HG03432 (cell line): Measurements from ENCODE around the gene DLL4.
A peak's percentile ranks its signal among the peaks of the same experiment; 100 is the strongest.
"Not testable (repeated sequence)": the region's sequence is repeated elsewhere in the genome, so short reads cannot be mapped to it uniquely, and the experiment has no call there.

Experiments
- ATAC-seq: cut with Tn5 transposase; IDR thresholded peaks from one replicate; pipeline ENCODE4 v1.9.1; 2021; ENCODE audit warnings: mild to moderate bottlenecking, moderate library complexity; ENCODE audit not compliant: unreplicated experiment

DLL4 gene

DNA sequence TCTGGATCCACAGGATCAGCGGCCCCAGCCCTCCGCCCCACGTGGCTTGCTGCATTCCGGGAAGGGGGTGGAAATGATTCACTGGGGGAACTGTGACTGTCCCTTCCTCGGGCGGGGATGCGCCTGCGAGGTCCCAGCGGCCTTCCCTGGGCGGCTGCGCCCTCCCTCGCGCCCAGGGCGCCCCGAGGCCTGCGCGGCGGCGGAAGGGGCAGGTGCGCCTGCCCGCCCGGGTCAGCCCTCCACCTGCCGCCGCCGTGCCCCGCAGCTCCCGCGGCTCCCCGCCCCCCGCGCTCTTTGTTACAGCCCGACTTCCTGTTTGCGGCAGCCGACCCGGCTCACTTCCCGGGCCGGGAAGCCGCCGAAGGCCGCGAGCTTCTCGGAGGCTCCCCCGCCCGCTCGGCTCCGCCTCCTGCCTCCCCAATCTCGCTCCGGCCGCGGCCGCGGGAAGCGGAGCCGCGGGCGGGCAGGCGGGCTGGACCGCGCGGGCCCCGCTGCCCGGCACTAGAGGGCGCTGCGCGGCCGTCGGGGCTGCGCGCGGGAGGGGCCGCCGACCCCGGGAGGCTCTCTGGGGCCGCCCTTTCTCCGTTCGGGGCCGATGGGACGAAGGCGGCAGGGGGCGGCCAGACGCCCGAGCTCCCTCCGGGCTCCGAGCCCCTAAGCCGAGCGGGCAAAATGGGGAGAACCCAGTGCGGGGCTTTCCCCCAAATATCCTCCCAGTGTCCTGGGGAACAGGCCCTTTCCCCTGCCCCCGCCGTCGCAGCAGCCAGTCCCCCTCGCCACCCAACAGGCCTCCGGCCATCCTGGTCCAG is 12.6 kb downstream of the DLL4 start:
- peak; percentile 64 for ATAC-seq

DNA sequence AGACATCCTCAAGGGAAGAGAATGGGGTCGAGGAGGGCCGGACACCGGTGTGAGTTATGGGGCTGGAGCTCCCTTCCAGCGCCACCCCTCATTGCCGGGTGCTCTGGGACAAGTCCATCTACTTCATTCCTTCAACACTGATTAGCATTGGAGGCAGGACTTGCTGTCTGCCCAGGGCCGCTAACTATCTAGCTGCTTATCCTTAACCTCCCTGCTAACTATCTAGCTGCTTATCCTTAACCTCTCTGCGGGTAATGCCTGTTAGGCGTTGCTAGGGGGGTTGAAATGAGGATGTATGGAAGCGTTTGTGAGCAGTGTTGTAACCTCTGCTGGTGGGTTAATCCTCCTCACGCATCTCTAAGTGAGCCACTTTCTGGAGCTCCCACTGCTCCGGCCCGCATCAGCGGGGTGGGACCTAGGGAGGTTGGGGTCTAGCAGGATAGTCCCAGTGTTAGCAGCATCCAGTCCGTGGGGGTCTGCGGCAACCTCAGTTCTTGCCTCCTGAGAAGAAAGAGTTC is 13.3 kb downstream of the DLL4 start:
- peak; percentile 12 for ATAC-seq

DNA sequence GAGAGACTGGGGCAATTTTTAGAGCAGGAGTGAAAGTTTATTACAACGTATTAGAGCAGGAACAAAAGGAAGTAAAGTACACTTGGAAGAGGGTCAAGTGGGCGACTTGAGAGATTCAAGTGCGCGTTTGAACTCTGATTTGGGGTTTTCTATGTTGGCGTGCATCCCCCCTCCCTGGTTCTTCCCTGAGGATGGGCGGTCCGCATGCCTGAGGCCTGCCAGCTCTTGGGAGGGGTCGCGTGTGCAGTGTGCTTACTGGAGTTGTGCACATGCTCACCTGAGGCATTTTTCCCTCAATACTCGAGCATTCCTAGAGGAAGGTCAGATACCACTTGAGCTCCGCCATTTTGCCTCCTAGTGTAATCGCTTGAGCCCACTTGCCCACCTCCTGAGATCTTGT is 13.7 kb downstream of the DLL4 start:
- no peak for ATAC-seq

DNA sequence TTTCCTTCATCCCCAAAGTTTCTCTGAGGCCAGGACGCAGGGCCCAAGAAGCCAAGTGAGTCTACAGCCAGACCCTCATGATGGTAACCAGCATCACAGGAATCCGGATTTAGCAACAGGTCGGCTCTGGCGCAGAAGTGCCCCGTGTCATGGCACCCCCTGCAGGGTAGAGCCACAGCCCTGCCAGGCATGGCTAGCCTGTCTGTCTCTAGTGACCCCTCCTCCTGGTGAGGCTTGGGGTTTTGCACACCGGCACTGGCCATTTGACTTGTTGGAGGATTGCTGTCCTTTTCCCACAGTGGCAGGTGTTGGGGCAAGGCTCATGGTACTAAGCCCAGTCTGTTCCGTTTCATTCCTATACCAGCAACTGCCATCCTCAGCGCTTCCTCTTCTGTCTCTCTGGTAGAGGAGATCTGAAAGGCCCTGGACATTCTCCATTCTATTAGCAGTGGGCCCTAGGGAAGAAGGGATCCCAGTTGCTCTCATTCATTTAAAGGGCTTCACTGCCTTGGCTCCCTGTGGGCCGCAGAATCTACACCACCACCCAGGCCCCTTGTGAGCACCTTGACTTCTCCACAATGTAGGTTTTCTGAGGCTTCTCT is 14.7 kb downstream of the DLL4 start:
- no peak for ATAC-seq

DNA sequence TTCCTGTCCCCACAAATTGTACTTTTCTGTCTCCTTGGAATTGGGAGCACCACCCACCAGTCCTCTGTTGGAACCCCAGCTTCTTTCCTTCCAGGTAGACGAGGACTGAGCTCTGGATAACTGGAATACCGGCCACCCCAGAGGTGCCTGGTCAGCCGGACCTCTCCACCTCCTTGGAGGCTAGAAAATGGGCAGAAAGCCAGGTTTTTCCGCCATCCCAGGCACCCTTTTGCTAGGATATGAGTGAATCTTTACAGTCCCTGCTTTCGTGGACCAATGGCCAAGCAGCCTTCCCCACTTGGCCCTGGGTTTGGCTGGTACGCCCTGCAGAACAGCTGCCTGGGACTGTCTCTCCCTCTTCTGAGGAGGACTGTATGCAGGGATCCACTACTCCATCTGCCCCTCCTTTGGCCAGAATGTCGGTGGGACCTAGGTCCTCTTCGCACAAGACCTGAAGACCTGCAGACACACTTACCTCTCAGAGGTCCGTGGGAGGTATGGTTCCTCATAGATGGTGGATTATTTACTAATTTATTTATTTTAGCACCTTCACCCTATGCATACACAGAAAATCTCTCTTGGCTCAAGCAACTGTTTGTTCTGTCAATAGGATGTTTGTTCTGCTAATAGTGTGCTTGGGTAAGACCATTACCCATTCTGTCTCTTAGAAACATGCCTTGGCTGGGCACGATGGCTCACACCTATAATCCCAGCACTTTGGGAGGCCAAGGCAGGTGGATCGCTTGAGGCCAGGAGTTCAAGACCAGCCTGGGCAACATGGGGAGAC is 15.6 kb downstream of the DLL4 start:
- ATAC-seq: no peak

DNA sequence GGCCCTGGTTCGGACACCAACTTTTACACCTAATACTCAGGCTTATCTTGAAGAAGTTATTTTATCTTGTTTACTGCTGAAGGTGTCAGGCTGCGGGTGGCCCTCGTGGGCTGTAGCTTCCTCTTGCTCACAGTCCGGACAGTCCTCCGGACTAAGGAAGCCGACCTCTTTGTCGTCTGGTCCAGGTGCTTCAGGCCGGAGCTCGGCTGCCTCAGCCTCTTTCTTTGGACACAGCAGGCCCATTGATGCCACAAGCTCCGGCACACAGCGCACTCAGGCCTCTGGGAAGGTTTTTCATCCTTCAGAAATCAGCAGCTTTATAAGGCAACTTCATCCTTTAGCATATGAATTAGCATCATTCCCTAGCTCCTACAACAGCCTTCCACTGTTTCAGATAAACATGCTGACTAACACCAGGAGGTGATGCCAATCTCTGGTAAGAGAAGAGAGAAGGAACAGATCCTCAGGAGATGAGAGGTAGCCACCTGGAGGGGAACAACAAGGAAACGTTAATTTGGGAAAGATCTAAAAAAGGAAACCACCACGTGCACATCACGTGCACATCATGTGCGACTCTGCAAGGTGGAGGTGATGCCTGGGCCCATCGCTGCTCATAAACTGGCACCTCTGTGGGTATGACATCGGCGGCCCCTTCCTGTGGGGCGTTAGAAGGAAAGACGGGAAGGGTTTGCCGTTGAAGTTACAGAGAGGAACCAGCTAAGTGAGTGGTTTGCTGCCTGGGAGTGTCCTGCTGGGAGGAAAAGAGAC is 19.8 kb downstream of the DLL4 start:
- no peak for ATAC-seq

DNA sequence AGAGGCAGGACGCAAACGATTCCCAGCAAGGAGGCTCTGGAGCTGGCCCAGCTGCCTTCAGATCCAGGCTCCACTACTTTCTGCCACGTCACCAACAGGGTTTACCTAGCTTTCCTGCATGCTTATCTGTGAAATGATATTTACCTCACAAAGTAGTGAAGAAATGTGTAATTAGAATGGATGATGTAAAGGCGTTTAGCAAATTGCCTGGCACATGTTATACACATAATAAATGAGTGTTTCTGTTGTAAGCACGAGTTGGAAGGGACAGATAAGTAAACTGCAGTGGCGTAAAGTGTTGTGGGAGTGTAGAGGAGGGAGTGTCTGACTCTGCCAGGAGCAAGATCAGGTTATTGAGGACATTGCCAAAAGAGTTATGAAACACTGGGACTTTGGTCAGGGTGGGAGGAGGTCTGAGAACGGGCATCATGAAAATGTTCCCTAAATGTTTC is 20.6 kb downstream of the DLL4 start:
- ATAC-seq: no peak

DNA sequence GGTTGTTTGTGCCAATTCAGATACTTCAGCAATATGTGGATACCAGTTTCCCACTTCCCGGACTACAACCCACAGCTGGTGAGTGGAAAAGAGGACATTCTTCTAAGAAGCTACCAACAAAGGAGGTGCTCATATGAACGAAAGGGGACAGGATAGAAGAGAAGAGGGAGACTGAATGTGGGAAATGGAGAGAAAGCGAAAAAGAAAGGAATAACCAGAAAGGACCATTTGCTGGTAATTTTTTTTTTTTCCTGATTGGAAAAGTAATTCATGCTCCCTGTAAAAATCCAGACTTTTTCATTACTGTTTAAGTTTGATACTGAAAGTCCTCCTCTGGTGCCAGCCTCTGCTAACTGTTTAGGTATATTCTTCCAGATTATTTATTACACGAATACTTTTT is 22.6 kb downstream of the DLL4 start:
- ATAC-seq: no peak

DNA sequence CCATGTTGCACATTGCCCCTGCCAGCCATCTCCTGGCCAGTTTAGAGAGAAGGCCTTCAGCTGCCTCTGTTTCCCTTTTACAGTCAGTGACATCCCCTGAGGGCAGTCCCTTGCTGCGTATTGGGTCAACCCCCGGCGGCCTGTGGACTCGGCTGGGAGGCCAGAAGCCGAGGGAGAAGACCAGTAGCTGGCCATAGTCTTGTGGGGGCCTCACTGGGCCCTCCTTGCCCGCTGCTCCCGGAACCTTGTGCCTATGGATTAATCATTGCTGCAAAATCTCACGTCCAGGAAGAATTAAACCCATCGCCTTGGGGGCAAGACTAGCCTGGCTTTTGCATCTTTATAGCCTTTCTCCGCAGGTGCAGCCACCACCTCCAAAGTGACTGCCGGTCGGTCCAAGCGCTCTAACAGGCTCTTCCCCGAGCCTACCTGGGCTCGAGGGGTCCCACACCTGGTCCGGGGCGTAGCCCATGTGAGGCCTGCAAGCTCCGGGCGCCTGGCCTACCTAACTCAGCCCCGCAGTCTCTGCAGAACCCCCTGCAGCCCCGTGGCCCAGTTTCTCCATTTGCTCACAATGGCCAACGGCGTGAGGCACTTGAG is 23.3 kb downstream of the DLL4 start:
- ATAC-seq: no peak

DNA sequence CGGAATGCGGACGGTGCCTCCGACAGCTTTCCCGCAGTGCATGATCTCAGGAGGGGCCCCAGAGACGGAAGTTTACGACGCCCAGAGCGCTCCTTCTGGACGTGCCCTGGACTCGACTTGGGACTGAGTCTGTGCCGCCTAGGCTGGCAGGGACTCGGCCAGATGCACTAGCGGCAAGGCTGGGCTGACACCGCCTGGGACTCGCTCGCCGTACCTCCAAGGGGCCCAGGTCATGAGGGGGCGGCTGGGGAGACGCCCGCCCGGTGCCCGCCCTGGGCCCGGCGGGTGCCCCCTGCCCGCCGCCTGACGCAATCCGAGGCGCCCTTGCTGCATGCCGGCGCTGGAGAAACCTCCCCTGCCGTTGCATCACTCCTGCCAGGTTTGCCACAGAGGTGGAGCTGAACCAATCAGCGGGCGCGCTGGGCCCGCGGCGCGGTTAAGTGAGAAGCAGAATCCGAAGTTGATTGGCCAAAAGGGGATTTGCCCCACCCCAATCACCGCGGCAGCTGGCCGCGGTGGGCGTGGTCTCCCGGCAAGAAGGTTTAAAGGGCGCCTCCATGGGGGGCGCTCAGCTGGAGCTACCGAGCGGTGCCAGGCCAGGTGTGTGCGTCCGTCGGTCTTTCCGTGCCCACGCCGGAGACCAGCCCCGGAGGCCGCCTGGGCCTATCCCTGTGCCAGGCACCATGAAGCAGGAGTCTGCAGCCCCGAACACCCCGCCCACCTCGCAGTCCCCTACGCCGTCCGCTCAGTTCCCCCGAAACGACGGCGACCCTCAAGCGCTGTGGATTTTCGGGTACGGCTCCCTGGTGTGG is 24.0 kb downstream of the DLL4 start, which contains the start of gene CHAC1:
CHAC1 (plus strand) TSS at position 571 of the 812 bp plus-strand sequence; CDS start at position 684, 113 bp downstream.
- ATAC-seq: peak; percentile 93

DNA sequence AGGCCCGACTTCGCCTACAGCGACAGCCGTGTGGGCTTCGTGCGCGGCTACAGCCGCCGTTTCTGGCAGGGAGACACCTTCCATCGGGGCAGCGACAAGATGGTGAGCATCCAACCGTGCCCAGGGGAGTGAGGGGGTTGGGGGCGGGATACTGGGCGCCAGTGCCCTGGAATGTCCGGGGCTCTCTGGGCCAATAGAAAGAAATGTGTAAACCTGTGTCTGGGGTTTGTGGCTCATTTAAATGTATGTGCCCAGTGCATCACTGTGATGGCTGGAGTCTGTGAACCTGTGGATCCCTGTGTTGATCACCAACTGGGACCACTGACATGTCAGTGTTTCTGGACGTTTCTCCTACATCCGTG is 24.6 kb downstream of the DLL4 start:
- peak; percentile 6 for ATAC-seq

DNA sequence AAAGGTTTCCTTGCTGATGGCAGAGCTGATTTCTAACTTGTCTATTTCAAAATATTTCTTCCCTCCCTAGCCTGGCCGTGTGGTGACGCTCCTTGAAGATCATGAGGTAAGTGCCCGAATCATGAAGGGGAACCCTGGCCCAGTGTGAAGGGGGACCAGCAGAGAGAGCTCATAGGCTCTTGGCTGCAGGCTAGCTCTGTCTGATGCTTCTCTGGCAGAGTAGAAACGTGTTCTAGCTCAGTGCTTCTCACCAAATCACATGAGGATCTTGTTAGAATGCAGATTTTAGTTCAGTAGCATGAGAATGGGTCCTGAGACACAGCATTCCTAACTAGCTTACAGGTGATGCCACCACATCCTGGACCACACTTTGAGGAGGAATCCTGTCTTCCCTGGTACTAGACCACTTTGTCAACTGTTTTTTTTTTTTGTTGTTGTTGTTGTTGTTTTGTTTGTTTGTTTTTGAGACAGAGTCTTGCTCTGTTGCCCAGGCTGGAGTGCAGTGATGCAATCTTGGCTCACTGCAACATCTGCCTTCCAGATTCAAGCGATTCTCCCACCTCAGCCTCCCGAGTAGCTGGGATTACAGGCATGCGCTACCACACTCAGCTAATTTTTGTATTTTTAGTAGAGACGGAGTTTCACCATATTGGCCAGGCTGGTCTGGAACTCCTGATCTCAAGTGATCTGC is 25.2 kb downstream of the DLL4 start:
- ATAC-seq: not testable (repeated sequence)

DNA sequence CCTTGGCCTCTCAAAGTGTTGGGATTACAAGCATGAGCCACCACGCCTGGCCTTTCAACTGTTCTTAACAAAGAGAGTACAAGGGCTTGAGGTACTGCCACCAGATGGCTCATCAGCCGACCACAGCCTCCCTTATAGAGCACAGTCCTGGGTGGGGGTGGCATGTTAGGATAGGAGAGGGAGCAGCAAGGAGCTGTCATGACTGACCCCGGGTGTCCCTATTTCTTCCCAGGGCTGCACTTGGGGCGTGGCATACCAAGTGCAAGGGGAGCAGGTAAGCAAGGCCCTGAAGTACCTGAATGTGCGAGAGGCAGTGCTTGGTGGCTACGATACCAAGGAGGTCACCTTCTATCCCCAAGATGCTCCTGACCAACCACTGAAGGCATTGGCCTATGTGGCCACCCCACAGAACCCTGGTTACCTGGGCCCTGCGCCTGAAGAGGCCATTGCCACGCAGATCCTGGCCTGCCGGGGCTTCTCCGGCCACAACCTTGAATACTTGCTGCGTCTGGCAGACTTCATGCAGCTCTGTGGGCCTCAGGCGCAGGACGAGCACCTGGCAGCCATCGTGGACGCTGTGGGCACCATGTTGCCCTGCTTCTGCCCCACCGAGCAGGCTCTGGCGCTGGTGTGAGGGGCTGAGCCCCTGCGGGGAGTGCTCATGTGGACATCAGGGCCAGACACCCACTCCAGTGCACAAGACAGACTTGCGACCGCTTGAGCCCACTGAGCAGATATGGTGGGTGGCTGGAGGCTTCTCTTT is 26.2 kb downstream of the DLL4 start:
- ATAC-seq: no peak

DNA sequence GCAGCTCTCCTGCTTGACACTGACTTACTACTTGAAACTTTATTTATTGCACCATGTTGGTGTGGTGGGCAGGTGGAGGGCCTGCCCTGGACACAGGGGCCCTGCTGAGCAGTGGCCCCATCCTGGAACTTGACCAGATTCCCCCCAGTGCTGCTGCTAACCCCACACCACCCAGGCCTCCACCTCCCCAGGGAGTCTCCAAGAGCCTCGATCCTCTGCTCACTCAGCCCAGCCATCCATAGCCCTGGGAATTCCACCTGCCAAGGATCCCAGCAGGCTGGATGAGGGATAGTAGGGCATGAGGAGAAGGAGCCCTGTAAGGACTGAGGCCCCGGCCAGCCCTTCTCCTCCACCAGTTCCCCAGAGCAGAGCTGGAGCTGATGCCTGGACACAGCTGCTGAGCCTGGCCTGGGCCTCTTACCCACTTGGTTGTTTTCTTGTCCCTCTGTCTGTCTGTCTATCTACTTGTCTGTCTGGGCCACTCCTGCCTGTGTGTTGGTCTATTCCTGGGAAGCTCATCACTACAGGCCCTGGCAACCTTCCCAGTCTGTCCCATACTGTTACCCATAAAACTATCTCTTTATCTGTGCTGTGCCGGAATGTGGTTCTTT is 26.9 kb downstream of the DLL4 start:
- ATAC-seq: no peak

DNA sequence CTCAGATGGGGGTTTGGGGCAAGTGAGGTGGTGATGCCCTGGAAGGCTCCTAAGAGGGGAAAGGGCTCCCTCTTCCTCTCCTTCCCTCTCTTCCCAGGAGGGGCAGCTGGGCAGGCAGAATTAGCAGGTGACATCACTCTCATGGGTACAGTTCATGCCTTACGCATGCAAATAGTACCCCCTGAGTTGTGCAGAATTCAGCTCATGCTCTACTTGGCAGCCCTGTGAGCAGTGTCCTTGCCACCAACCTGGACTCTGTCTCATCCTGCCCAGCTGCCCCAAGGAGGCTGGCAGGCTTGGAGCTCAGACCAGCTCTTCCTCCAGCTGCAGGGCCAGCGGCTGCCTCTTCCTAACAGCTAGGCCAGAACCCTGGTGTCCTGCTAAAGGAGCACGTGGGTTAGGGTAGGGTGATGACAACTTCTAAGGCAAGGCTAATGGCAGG is 27.4 kb downstream of the DLL4 start:
- no peak for ATAC-seq

DNA sequence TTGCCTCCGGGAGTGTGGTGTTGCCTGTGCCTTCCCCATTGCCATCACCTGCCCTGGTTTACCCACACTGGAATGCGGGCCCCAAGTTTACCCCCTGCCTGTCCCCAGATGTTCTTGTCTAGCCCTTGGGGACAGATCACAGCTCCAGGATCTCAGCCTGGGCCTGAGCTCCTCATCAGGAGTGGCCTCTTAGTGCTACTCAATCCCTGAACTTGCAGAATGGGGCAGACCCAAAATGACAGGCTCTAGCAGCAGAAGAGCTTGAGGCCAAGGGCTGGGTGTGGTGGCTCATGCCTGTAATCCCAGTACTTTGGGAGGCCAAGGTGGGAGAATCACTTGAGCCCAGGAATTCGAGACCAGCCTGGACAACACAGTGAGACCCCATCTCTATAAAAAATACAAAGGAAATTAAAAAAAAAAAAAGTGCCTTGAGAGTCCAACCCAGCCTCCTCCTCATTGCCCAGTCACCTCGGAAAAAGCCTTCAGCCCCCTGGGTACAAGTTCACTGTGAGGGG is 28.0 kb downstream of the DLL4 start:
- no peak for ATAC-seq

DNA sequence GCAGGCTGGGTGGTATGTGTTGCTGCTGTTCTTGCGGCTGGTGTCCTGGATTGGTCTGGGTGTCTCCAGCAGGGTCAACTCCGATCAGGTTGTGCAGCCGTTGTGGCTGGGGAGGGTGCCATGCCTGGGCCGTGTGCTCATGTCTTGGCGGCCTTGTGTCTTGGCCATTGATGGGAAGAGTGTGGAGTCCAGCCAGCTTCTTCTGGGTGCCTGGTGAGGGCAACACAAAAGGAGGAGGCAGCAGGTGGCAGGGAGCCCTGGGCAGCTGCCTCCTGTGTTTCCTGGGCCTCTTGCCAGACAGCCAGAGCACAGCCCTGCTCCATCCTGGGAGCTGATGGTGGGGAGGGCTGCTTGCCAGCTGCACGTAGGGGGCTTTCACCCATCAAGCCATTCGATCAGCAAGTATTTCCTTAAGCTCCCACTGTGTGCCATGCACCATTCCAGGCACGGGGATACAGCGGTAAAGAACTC is 28.5 kb downstream of the DLL4 start:
- no peak for ATAC-seq
